Panc1 (cell line): Measurements from ENCODE around the gene DUSP16.

Experiments used
- CTCF ChIP-seq: fragments of 450-650 bp; IDR thresholded peaks from 2 replicates; pipeline ENCODE4 v1.5.1; 2017; ENCODE audit warnings: mild to moderate bottlenecking
- POLR2AphosphoS5 ChIP-seq: IDR thresholded peaks from 2 replicates; pipeline ENCODE4 v1.6.1; 2012; ENCODE audit warnings: mild to moderate bottlenecking, low read depth, low read length, moderate library complexity
- REST ChIP-seq, 2 experiments: IDR thresholded peaks; 2 replicates each; pipeline ENCODE4 v1.6.1; 2011 to 2012; ENCODE audit warnings: low read depth in 2 of 2, control low read depth in 1 of 2, low read length in 1 of 2, mild to moderate bottlenecking in 1 of 2, moderate library complexity in 1 of 2; ENCODE audit not compliant: insufficient read depth in 1 of 2
- SIN3A ChIP-seq: IDR thresholded peaks from 2 replicates; pipeline ENCODE4 v1.6.1; 2012; ENCODE audit warnings: low read depth, mild to moderate bottlenecking, low read length, moderate library complexity, borderline replicate concordance; ENCODE audit not compliant: insufficient read depth
- TCF7L2 ChIP-seq: IDR thresholded peaks from 2 replicates; pipeline ENCODE4 v1.6.1; 2011; ENCODE audit warnings: mild to moderate bottlenecking, low read depth, low read length, inconsistent platforms

- TF ChIP-seq CTCF (no peak), POLR2AphosphoS5 (no peak), REST (IDR thresholded peaks at IDR 0.05; ENCODE audit: insufficient read depth in 1 of 2, low read depth in 2 of 2, low read length in 1 of 2) (no peak), SIN3A (no peak), TCF7L2 (no peak)
These were observed 48.0 kb upstream of the DUSP16 start for GRCh38 chr12:12610711-12611110.
